ENCODE data around the gene SLC39A9.
"Not testable (repeated sequence)": the region's sequence is repeated elsewhere in the genome, so short reads cannot be mapped to it uniquely, and the experiment has no call there.

SLC39A9 gene

DNA sequence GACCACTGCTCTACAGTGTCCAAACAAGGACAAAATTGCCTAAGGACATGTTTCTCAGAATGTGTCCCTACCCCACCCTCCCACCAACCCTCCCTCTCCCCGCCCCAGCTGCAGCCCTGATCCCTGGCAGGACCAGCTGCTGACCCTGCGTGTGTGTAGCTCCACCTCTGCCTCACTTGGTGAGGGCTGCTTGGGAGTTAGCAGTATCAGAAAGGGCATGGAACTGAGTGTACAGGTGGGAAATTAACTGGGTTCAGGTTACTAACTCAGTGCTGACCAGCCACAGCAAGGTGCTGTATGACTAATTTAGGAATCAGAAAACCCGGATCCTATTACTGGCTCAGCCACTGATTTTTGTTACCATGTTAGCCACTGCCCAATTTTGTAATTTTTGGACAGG is 74.8 kb downstream of the SLC39A9 start:
- Histone ChIP-seq H3K4me3 (ENCODE audit: low read length) (no peak overlapping the region), H3K4me1 (ENCODE audit: control insufficient read depth, insufficient read depth, low read length) (no peaks in the 10 kb centered on the region), H3K27ac (ENCODE audit: low read length) (no peak overlapping the region), H3K36me3 (ENCODE audit: control insufficient read depth, insufficient read depth, low read length) (no peaks in the 10 kb centered on the region), H3K9me3 (ENCODE audit: control insufficient read depth, insufficient read depth, low read length) (no peaks in the 10 kb centered on the region), H3K27me3 (ENCODE audit: control insufficient read depth, insufficient read depth, low read length) (no peaks in the 10 kb centered on the region)
- no peak for DNase-seq (ENCODE audit: low read depth, low spot score)
- no CpG with 5 or more reads among the region's 3 CpGs for WGBS (ENCODE audit: insufficient coverage, insufficient read length)

DNA sequence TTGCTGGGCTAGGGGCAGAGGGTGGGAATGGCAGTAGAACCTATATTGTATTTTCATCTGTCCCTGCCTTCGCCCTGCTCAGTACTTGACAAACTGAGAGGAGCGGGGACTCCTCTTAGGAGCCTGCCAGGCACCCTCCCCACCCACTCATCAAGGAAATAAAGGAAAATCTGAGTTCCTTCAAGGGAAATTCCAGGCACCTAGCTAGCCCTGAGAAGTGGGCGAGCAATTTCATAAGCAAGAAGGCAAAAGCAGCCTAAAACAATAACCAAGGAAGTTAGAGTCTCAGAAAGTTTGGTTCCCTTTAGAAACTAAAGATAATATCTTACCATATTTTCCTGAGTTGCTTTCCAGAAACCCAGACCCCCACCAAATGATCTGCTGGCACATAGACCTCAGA is 75.5 kb downstream of the SLC39A9 start:
- whole genome bisulfite sequencing (ENCODE audit: insufficient coverage, insufficient read length) = no CpG with 5 or more reads among the region's 3 CpGs
- Histone ChIP-seq H3K9me3 (ENCODE audit: control insufficient read depth, insufficient read depth, low read length) (no peaks in the 10 kb centered on the region), H3K36me3 (ENCODE audit: control insufficient read depth, insufficient read depth, low read length) (no peaks in the 10 kb centered on the region), H3K27ac (ENCODE audit: low read length) (no peak overlapping the region), H3K4me1 (ENCODE audit: control insufficient read depth, insufficient read depth, low read length) (no peaks in the 10 kb centered on the region), H3K4me3 (ENCODE audit: low read length) (no peak overlapping the region), H3K27me3 (ENCODE audit: control insufficient read depth, insufficient read depth, low read length) (no peaks in the 10 kb centered on the region)
- no peak for DNase-seq (ENCODE audit: low read depth, low spot score)

DNA sequence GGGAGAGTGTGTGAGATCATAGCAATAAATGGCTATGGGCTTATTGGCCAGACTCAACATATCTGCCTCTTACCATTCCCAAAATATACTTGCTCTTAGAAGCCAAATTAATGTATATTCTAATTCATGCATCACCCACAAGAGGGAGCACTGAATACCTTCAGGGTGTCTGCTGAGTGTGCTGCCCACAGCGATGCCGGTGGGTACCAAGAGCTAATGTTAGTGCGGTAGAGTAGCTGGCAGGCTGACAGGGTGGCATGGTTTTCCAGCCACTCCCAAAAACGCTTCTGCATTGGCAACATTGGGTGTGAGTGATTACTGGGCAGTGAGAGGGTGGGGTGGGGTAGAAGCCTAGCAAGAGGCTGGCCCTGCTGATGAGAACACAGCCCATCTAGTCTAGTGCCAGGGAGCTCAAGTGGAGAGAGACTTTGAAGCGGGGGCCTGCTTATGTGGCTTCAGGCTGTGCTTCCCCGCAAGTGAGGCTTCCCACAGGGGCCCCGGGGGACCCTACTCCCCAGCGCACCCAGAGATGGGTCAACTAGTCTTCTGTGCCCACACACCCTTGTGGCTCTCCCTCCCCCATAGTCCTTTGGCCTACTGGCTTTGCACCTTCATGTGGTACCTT is 76.8 kb downstream of the SLC39A9 start:
- no peaks in the 10 kb centered on the region for H3K9me3 ChIP-seq (ENCODE audit: control insufficient read depth, insufficient read depth, low read length)
- no CpG with 5 or more reads among the region's 8 CpGs for WGBS (ENCODE audit: insufficient coverage, insufficient read length)

DNA sequence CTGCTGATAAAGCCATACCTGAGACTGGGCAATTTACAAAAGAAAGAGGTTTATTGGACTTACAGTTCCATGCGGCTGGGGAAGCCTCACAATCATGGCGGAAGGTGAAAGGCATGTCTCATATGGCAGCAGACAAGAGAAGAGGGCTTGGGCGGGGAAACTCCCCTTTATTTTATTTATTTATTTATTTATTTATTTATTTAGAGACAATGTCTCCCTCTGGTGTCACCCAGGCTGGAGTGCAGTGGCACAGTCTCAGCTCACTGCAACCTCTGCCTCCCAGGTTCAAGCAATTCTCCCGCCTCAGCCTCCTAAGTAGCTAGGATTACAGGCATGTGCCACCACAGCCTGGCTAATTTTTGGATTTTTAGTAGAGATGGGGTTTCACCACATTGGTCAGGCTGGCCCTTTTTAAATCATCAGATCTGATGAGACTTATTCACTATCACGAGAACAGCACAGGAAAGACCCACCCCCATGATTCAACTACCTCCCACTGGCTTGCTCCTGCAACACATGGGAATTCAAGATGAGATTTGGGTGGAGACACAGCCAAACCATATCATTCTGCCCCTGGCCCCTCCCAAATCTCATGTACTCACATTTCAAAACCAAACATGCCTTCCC is 78.4 kb downstream of the SLC39A9 start:
- DNase-seq (ENCODE audit: low read depth, low spot score); H3K9me3 ChIP-seq (ENCODE audit: control insufficient read depth, insufficient read depth, low read length); H3K4me3 ChIP-seq (ENCODE audit: low read length); H3K27me3 ChIP-seq (ENCODE audit: control insufficient read depth, insufficient read depth, low read length); H3K4me1 ChIP-seq (ENCODE audit: control insufficient read depth, insufficient read depth, low read length); H3K36me3 ChIP-seq (ENCODE audit: control insufficient read depth, insufficient read depth, low read length); H3K27ac ChIP-seq (ENCODE audit: low read length): not testable (repeated sequence)
- no CpG with 5 or more reads among the region's 5 CpGs for WGBS (ENCODE audit: insufficient coverage, insufficient read length)

More for the DNA sequence above, 76.8 kb downstream of the SLC39A9 start:
- DNase-seq (ENCODE audit: low read depth, low spot score) = no peak
- Histone ChIP-seq H3K4me1 (ENCODE audit: control insufficient read depth, insufficient read depth, low read length) (no peaks in the 10 kb centered on the region), H3K4me3 (ENCODE audit: low read length) (no peak overlapping the region), H3K36me3 (ENCODE audit: control insufficient read depth, insufficient read depth, low read length) (no peaks in the 10 kb centered on the region), H3K27me3 (ENCODE audit: control insufficient read depth, insufficient read depth, low read length) (no peaks in the 10 kb centered on the region), H3K27ac (ENCODE audit: low read length) (no peak overlapping the region)

DNA sequence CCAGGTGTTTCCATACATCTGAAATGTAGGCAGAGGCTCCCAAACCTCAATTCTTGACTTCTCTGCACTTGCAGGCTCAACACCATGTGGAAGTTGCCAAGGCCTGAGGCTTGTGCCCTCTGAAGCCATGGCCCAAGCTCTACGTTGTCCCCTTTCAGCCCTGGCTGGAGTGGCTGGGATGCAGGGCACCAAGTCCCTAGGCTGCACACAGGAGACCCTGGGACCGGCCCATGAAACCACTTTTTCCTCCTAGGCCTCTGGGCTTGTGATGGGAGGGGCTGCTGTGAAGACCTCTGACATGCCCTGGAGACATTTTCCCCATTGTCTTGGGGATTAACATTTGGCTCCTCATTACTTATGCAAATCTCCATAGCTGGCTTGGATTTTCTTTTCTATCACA is 79.6 kb downstream of the SLC39A9 start:
- not testable (repeated sequence) for H3K4me1 ChIP-seq (ENCODE audit: control insufficient read depth, insufficient read depth, low read length); H3K27me3 ChIP-seq (ENCODE audit: control insufficient read depth, insufficient read depth, low read length); DNase-seq (ENCODE audit: low read depth, low spot score); H3K36me3 ChIP-seq (ENCODE audit: control insufficient read depth, insufficient read depth, low read length); H3K9me3 ChIP-seq (ENCODE audit: control insufficient read depth, insufficient read depth, low read length); H3K4me3 ChIP-seq (ENCODE audit: low read length); H3K27ac ChIP-seq (ENCODE audit: low read length)
- no CpG with 5 or more reads among the region's 2 CpGs for WGBS (ENCODE audit: insufficient coverage, insufficient read length)

DNA sequence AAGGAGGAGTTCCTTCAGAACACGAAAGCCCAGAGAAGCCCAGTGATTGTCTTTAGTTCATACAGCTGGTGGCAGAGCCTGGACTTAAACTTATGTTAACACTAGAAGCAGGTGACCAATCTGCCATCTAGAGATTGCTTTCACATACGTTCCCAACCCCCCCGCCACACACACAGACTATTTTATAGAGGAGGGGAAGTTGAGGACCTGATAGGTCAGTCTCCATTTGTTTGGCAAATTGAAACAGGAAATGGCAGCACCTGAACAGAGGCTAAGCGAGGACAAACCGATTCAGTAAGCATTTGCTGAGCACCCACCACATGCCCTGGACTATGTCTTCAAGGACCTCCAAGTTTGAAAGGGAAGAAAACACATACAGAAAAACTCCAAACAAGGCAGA is 81.2 kb downstream of the SLC39A9 start:
- Histone ChIP-seq H3K4me1 (ENCODE audit: control insufficient read depth, insufficient read depth, low read length) (no peaks in the 10 kb centered on the region), H3K27me3 (ENCODE audit: control insufficient read depth, insufficient read depth, low read length) (peaks cover 17% of the 10 kb centered on the region), H3K9me3 (ENCODE audit: control insufficient read depth, insufficient read depth, low read length) (no peaks in the 10 kb centered on the region), H3K36me3 (ENCODE audit: control insufficient read depth, insufficient read depth, low read length) (no peaks in the 10 kb centered on the region), H3K4me3 (ENCODE audit: low read length) (no peak overlapping the region), H3K27ac (ENCODE audit: low read length) (no peak overlapping the region)
- no CpG with 5 or more reads among the region's 5 CpGs for WGBS (ENCODE audit: insufficient coverage, insufficient read length)
- no peak for DNase-seq (ENCODE audit: low read depth, low spot score)

DNA sequence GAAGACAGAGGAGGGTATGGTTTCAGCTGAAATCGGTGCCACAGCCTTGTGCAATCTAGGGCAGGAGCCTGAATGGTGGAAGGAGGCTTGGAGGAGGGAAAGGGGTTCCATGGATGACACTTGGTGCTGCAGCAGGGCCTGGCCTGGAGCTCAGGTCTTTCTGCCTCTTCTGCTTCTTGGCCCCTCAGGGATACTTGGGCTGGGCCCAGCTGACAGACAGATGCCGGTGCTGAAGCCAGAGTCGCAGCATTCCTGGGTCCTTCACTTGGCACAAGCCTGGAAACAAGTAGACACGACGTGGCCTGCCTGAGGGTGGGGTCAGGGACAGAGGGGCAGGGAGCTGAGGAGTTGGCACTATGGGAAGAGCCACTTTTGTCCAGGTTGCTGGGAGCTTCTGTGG is 81.6 kb downstream of the SLC39A9 start:
- no peaks in the 10 kb centered on the region for H3K36me3 ChIP-seq (ENCODE audit: control insufficient read depth, insufficient read depth, low read length)
- H3K27ac ChIP-seq (ENCODE audit: low read length) = no peak overlapping the region
- WGBS (ENCODE audit: insufficient coverage, insufficient read length) = no CpG with 5 or more reads among the region's 5 CpGs
- no peaks in the 10 kb centered on the region for H3K4me1 ChIP-seq (ENCODE audit: control insufficient read depth, insufficient read depth, low read length)
- peaks cover 19% of the 10 kb centered on the region for H3K27me3 ChIP-seq (ENCODE audit: control insufficient read depth, insufficient read depth, low read length)
- H3K9me3 ChIP-seq (ENCODE audit: control insufficient read depth, insufficient read depth, low read length) = no peaks in the 10 kb centered on the region
- no peak overlapping the region for H3K4me3 ChIP-seq (ENCODE audit: low read length)
- DNase-seq (ENCODE audit: low read depth, low spot score) = no peak

DNA sequence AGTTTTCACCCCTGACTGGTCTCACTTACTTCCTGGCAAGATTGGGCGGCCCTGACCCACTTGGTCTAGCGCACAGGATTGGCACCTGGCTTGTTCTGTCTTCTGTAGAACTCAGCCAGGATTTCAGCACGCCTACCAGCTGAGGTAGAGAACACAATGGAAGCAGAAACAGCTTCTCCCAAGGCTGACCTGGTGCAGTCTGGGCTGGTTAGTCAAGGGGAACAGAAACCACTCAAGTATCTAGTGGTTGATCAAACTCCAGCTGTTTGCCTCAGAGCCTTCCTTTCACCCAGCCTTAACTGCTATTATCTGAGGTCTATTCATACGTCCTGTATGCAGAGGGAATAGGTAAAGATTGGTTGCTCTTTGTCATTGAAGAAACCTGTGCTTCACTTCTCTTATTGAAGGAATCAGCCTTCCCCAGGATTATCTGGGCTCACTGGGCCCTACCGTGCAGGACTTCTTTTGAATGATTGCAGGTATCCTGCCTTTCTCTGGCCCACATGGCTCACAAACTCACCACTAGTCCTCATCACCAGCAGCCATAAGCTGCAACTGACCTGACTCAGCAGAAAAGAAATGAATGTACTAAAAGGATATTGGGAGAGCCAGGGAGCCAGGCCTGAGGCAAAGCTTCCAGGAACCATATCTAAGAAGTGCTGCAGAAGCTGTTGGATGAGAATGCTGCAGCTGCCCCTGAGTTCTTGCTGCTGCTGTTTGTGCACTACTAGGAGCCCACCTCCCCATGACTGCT is 83.5 kb downstream of the SLC39A9 start:
- Histone ChIP-seq H3K36me3 (ENCODE audit: control insufficient read depth, insufficient read depth, low read length) (no peaks in the 10 kb centered on the region), H3K4me3 (ENCODE audit: low read length) (no peak overlapping the region), H3K27ac (ENCODE audit: low read length) (no peak overlapping the region), H3K4me1 (ENCODE audit: control insufficient read depth, insufficient read depth, low read length) (no peaks in the 10 kb centered on the region), H3K9me3 (ENCODE audit: control insufficient read depth, insufficient read depth, low read length) (no peaks in the 10 kb centered on the region), H3K27me3 (ENCODE audit: control insufficient read depth, insufficient read depth, low read length) (peaks cover 32% of the 10 kb centered on the region)
- WGBS (ENCODE audit: insufficient coverage, insufficient read length) = no CpG with 5 or more reads among the region's 5 CpGs
- DNase-seq (ENCODE audit: low read depth, low spot score) = no peak

DNA sequence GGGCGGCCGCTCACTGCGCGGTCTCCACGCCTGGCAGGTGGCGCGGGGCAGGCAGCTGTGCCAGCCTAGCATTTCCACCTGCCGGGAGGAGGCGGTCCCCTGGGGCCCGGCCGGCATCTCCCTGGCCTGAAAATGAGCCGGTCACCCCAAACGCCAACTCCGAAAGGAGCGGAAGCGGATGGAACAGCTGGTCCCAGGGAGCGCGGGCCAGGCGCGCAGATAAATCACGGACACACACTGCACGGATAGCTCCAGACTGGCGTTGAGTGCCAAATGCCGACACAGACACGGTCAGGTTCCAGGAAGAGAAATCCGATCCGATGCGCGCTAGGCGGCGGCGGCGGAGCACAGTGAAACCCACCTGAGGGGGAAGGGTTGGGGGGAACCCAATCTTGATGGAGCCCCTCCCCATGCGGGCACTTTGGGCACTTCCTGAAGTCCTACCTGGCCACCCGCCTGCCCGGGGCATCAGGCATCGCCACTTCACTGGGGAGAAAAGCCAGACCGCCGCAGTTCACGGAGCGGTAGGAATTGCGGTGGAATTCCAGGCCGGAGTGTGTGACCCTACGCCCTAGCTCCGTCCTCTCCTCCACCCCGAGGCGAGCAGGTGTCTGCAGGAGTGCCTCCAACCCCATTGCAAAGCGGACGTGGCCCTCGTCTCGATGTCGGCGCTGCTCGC is 85.4 kb downstream of the SLC39A9 start:
- no CpG with 5 or more reads among the region's 54 CpGs for WGBS (ENCODE audit: insufficient coverage, insufficient read length)

DNA sequence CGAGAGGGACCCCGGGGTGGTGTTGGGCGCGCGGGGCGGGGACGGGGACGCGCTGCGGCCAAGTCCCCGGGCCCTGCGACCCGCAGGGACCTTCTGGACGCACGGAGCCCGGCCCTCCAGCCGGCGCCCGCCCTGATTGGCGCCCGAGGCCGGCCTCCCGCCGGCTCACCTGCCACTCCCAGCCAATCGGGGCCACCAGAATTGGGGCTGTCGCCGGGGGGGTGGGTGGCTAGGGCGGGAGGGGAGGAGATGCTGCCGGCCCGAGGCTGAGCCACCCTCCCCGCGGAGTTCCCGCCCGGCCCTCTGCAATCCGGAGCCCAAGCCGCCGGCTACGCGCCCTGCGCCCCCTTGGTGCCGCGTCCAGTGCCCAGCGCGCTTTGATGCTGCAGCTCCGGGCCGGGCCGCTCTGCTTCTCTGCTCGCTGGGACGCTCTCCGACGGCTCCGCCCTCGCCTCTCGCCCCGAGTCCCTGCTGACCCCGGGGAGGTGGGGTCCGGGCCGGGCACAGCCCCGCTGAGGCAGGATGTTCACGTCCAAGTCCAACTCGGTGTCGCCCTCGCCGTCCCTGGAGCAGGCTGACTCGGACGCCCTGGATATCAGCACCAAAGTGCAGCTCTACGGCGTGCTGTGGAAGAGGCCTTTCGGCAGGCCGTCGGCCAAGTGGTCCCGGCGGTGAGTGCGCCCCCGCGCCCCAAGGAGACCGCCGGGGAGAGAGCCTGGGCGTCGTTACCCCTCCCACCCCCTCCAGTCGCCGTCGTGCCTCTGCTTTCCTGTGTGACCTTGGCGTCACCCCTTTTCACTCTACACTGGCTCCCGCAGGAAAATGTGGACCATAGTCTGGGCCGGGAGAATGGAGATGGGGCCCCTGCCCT is 86.2 kb downstream of the SLC39A9 start, which contains the start of gene PLEKHD1:
Gene PLEKHD1, plus strand, starts transcription at position 285 of the 871 bp plus-strand sequence. Its CDS starts 238 bp downstream, at position 523.
- H3K4me1 ChIP-seq (ENCODE audit: control insufficient read depth, insufficient read depth, low read length) = no peaks in the 10 kb centered on the region
- no CpG with 5 or more reads among the region's 86 CpGs for WGBS (ENCODE audit: insufficient coverage, insufficient read length)
- H3K36me3 ChIP-seq (ENCODE audit: control insufficient read depth, insufficient read depth, low read length) = no peaks in the 10 kb centered on the region
- H3K27me3 ChIP-seq (ENCODE audit: control insufficient read depth, insufficient read depth, low read length) = peaks cover 32% of the 10 kb centered on the region
- H3K4me3 ChIP-seq (ENCODE audit: low read length) = peak within 1 kb of the TSS; percentile 46; the same call in 1 of the 2 replicates
- H3K27ac ChIP-seq (ENCODE audit: low read length) = no peak within 1 kb of the TSS
- no peak for DNase-seq (ENCODE audit: low read depth, low spot score)
- H3K9me3 ChIP-seq (ENCODE audit: control insufficient read depth, insufficient read depth, low read length) = no peaks in the 10 kb centered on the region

More for the DNA sequence above, 85.4 kb downstream of the SLC39A9 start:
- no peak for DNase-seq (ENCODE audit: low read depth, low spot score)
- H3K27me3 ChIP-seq (ENCODE audit: control insufficient read depth, insufficient read depth, low read length) = peaks cover 32% of the 10 kb centered on the region
- H3K36me3 ChIP-seq (ENCODE audit: control insufficient read depth, insufficient read depth, low read length) = no peaks in the 10 kb centered on the region
- no peaks in the 10 kb centered on the region for H3K9me3 ChIP-seq (ENCODE audit: control insufficient read depth, insufficient read depth, low read length)
- H3K4me1 ChIP-seq (ENCODE audit: control insufficient read depth, insufficient read depth, low read length) = no peaks in the 10 kb centered on the region
- peak overlapping the region; percentile 46; the same call in 1 of the 2 replicates for H3K4me3 ChIP-seq (ENCODE audit: low read length)
- H3K27ac ChIP-seq (ENCODE audit: low read length) = no peak overlapping the region
